ENCODE results near the gene PXYLP1.
"Not testable (repeated sequence)": the region's sequence is repeated elsewhere in the genome, so short reads cannot be mapped to it uniquely, and the experiment has no call there.

PXYLP1 gene, protein sequence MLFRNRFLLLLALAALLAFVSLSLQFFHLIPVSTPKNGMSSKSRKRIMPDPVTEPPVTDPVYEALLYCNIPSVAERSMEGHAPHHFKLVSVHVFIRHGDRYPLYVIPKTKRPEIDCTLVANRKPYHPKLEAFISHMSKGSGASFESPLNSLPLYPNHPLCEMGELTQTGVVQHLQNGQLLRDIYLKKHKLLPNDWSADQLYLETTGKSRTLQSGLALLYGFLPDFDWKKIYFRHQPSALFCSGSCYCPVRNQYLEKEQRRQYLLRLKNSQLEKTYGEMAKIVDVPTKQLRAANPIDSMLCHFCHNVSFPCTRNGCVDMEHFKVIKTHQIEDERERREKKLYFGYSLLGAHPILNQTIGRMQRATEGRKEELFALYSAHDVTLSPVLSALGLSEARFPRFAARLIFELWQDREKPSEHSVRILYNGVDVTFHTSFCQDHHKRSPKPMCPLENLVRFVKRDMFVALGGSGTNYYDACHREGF

DNA sequence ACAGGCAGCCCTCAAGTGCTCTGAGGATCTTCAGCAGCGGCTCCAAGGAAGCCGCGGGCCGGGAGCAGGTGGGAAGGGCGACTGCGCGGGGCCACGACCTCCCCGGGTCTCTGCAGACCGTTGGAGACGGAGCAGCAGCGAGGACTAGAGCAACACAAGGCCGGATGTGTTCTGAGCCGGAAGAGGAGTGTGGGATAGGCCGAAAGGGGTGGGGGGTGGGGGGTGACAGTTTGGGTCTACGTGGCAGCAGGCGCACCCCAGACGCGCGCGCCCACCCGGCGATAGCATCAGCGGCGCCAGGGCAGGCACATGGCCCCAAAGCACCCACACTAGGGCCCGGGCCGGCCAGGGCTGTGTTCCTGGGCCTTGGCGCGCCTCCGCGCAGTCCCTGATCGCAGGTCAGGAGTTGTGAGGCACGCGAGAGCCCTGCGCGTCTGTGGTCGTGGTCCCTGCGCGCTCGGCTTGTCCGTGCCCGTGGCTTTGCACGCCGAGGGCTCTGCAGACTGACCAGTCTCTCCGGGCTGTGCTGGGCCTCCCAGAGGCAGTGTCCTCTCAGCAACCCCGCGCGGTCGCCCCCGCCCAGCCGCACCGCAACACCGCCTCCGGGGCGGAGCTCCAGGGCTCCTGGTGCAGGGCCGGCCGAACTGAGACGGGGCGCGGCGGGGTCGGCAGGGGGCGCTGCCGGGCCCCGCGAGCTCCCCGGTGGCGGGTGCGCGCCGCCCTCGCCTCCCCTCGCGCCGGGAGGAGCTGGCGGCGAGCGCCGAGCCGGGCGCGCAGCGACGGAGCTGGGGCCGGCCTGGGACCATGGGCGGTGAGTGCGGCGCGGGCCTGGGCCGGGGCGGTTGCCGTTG, at the start of gene PXYLP1:
Gene PXYLP1 (plus strand): TSS at position 725 of the 851 bp plus-strand sequence. CDS start 28,351 bp downstream, outside the sequence.
- H3K4me3 ChIP-seq (ENCODE audit: low read depth, low read length): peak within 1 kb of the TSS; percentile 74

DNA sequence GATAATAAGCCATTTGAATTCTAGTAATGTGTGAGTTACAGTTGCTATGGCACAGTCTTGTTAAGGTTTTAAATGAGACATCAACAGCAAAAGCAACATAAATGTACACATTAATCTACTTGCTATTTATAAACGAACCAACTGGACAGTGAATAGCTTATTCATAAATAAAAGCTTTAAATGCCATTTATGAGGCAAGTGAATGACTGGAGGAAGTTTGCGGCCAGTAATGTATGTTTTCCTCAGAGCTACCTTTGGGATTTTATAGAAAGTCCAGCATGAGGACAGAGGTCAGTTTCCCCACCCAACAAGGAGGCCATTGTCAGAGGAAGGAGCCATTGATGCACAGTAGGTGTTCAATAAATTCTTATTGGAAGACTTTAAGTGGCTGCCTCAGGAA, 48.0 kb upstream of the PXYLP1 start:
- H3K4me3 ChIP-seq (ENCODE audit: low read depth, low read length): no peak overlapping the region

DNA sequence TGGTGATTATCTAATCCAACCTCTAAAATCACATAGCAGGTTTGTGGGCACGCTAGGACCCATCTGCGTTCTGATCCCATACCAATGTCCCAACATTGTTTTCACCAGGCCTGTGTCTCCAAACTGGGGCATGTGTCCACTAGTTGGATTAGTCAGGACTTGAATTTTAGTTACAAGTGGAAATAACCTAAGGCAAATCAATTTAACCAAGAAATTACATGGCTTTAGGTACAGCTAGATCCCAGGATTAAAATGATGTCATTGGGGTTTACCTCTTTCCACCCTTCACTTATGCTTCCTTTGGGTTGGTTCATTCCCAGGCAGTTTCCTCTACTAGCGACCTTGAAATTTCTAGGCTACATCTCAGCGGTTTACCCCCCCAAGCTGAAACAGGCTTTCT, 47.2 kb upstream of the PXYLP1 start:
- H3K4me3 ChIP-seq (ENCODE audit: low read depth, low read length): no peak overlapping the region

DNA sequence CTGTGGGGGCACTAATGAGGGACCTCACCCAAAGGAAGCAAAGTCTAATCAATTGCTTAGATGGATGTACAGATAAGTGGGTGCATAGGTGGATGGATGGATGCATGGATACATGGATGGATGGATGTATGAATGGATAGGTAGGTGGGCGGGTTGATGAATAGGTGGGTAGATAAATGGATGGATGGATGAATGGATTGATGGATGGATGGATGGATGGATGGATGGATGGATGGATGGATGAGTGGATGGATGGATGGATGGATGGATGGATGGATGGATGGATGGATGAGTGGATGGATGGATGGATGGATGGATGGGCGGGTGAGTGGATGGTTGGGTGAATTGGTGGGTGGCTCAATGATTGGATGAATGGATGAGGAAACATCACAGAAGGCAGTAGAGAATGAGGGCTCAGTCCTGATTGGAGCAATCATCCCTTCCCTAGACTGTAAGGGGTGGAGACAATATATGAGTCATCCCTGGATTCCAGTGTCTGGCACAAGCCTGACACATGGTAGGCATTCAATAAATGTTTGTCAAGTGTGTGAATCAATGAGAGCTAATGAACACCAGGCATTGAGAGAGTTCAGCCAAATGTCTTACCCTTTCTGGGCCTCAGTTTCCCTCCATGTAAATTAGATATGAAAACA, 40.4 kb upstream of the PXYLP1 start:
- H3K4me3 ChIP-seq (ENCODE audit: low read depth, low read length): no peak overlapping the region

DNA sequence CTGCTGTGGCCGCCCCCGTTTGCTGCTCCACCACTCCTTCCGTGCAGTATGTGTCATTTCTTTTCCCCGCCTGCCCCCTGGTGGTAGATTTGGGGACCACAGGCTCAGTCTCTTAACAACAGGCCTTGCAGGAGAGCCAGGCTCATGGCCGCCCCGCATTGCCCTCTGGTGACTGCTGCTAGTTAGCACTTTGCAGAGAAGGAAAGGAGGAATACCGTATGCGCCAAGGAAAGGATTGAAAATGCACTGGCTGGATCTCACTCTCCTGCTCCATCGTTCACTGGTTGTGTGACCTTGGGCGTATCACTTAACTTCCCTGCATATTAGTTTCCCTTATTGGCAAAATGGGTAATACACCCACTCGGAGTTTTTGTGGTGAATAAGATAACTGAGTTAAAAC, 39.3 kb upstream of the PXYLP1 start:
- H3K4me3 ChIP-seq (ENCODE audit: low read depth, low read length): no peak overlapping the region

DNA sequence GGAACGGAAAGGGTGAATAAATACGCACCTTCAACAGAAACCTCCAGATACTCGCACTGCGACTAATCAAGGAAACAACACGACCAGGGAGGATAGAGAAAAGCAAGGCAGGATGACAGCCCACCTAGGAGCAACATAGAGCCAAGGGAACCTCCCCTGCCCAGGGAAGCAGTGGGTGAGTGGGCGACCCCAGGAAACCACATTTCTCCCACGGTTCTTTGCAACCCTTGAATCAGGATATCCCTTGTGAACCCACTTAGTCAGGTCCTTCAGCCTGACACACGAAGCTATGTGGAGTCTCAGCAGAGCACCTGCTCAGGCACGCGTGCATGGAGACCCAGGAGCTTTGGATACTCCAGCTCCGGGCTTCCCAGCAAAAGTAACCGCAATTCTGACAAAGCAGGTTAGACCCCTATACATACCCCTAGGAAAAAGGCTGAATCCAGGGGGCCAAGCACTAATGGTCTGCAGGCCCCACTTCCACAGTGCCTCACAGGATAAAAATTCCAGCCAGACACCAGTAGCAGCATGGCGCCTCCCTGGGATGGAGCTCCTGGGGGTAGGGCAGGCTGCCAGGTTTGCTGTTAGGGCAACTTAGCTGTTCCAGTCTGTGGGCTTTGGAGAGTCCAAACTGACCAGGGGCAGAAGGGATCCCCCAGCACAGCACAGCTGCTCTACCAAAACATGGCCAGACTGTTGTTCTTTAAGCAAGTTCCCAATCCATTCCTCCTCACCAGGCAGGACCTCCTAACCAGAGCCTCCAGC, 38.4 kb upstream of the PXYLP1 start:
- no peak overlapping the region for H3K4me3 ChIP-seq (ENCODE audit: low read depth, low read length)

DNA sequence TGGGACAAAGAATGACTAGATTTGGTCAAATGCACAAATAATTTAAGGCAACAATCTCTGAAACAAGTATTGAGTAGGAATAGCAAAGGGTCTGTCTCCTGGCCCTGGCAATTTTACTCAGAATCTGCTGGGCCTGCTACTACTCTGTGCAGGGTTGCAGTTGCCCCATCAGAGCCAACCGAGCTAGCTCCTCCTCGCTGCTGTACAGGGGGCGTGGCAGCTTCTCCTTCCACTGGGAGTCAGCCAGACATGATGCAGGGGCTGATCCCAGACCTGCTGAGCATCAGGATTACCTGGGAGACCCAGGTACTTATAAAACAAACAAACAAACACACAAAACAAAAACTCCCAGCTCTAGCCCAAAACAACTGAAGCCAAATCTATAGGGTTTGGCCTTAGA, 30.5 kb upstream of the PXYLP1 start:
- no peak overlapping the region for H3K4me3 ChIP-seq (ENCODE audit: low read depth, low read length)

DNA sequence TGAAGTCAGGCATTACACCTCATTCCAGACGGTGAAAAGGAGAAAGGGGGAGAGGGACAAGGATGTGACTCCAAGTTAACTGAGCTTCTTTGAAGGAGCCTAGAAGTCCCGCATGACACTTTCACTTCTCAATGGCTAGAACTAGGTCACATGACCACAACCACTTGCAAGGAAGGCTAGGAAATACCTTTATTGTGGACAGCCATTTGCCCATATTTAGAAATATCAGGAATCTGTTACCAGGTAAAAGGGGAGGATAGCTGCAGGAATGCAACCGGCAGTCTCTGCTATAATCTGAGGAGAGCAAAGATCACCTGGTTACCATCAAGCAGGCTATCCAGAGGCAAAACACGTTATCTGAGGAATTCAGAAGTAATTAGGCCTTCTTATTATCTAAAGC, 28.9 kb upstream of the PXYLP1 start:
- no peak overlapping the region for H3K4me3 ChIP-seq (ENCODE audit: low read depth, low read length)

DNA sequence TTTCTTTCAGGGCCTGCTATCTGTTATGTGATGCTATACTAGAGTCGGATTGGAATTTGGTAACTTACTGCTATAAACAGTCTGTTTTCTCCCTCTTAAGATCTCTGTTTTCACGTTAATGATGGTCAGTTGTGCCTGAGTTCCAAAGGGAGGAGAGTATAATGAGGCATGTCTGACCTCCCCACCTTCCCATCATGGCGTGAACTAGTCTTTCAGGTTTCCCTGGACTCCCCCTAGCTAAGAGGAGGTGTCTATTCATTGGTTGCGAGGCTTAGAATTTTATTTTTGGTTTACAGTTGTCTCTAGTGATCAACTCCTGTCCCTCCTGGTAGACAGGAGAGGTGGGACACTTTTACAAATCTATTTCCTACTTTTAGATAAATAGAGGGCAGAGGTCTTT, 27.8 kb upstream of the PXYLP1 start:
- H3K4me3 ChIP-seq (ENCODE audit: low read depth, low read length): no peak overlapping the region

DNA sequence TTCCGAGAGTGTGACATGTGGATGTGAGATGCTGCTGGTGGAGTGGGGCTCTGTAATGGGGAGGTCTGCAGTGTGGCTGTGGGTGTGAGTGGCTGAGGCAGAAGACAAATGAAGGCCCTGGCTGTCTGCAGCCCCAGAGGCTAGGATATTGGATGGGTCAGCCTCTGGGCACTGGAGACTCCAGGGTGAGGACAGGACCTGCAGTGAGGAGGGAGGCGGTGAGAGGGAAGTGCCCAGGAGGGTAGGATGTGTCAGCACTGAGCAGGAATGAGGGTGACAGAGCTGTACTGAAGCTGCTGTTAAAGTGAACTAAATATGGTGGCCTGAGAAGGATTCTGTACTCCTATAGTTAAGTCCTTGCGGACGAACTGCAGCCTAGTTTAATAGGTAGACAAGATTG, 27.3 kb upstream of the PXYLP1 start:
- no peak overlapping the region for H3K4me3 ChIP-seq (ENCODE audit: low read depth, low read length)

DNA sequence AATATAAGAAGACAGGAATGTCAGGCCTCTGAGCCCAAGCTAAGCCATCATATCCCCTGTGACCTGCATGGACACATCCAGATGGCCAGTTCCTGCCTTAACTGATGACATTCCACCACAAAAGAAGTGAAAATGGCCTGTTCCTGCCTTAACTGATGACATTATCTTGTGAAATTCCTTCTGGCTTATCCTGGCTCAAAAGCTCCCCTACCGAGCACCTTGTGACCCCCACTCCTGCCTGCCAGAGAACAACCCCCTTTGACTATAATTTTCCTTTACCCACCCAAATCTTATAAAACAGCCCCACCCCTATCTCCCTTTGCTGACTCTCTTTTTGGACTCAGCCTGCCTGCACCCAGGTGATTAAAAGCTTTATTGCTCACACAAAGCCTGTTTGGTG, 20.3 kb upstream of the PXYLP1 start:
- not testable (repeated sequence) for H3K4me3 ChIP-seq (ENCODE audit: low read depth, low read length)

DNA sequence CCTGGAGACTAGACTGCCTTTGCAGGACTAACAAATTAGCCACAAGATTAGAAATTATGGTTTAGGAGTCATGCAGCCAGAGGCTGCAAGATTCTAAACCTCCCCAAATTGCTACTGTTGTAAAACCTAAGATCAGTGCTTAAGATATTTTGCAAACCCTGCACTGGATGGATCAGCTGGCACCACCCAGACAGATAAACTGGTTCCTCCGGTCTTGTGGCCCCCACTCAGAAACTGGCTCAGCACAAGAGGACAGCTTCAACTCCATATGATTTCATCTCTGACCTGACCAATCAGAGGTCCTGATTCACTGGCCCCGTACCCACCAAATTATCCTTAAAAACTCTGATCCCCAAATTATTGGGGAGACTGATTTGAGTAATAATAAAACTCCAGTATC, 19.5 kb upstream of the PXYLP1 start:
- H3K4me3 ChIP-seq (ENCODE audit: low read depth, low read length): no peak overlapping the region

DNA sequence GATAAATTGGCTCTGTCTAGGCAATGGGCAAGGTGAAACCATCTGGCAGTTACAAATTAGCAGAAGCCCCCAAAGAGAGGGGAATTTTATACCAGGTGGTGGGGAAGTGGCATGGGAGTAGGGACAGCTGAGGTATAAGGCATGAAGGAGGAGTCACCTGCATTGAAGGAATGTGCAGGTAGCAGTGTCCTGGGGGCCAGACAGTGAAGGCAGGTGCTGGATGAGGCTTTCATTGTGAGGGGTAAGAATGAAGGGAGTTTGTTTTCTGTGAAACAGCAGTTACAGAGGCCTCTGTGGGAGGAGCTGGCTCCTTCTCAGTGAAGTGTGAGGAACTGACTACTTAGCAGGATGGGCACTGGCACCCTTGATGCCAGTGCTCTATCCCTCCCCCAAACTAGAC, 19.1 kb upstream of the PXYLP1 start:
- no peak overlapping the region for H3K4me3 ChIP-seq (ENCODE audit: low read depth, low read length)

DNA sequence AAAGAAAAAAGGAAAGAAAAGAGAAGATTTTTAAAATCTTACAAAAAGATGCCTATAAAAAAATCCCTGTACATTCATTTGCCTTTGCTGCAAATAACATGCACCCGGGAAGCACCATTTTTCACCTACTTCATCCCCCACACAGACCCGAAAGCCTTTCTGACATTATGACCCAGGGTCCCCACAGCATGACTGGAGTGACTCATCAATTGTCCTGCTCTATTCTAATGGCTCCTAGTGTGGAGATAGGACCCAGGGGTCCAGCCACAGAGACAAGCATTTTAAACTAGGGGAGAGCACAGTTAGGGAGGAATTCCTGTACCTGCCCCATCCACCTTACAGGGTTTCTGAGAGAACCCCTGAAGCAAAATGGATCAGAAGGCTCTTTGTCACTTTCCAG, 14.7 kb upstream of the PXYLP1 start:
- no peak overlapping the region for H3K4me3 ChIP-seq (ENCODE audit: low read depth, low read length)

DNA sequence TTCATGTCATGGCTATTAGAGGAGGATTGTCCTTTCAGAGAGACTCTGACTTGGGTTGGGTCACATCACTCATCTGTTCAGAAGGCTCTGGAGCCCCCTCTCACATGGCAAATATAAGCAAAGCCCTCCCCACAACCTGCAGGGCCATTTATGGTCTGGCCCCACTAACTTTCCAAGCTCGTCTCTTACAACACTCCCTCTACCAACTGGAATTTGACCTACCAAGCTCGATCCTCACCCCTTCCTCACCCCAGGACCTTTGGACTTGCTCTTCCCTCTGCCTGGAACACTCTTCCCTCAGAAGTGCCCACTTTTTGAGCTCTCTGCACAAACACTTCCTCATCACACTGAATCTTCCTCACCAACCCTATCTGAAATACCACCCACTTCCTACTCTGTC, 14.2 kb upstream of the PXYLP1 start:
- H3K4me3 ChIP-seq (ENCODE audit: low read depth, low read length): no peak overlapping the region

DNA sequence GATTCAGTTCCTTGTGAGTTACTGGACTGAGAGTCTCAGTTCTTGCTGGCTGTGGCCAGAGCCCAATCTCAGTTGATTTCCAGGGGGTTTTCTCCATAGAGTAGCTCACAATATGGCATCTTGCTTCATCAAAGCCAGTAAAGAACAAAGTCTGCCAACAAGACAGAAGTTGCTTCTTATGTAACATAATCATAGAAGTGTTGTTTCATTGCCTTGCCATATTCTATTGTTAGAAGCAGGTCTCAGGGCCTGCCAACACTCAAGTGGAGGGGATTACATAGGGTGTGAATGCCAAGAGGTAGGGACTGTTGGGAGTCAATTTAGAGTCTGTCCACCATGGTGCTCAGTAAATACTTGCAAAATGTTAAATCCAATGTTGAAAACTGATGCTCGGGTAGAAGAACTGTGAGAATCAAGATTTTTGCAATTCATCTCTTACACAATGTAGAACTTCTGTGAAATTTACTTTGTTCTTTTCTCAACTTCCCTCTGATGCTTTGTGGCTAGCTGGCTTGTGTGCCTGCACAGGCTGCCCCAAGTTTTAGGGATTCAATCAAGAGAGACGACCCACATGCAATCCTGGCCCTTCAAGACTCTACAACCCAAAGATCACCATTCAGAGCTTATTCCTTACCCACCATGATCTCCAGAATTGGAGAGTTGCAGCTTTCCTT, 13.3 kb upstream of the PXYLP1 start:
- H3K4me3 ChIP-seq (ENCODE audit: low read depth, low read length): no peak overlapping the region

DNA sequence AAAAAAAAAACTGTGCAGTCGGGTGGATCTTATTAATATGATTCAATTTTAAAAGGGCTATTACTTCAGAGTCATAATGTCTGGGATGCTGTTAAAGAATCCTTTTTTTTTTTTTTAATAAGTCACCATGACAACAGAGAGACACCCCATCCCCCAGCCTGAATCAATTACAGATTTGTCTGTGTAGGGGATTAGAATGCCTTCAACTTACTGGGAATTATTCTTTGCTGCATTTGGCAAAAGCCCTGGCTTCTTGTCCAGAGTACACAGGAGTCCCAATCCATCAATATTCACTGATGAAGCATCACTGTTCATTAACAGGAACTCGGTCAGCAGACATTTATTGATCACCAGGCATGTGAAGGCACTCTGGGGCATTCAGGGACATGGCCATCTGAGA, 12.7 kb upstream of the PXYLP1 start:
- H3K4me3 ChIP-seq (ENCODE audit: low read depth, low read length): no peak overlapping the region

DNA sequence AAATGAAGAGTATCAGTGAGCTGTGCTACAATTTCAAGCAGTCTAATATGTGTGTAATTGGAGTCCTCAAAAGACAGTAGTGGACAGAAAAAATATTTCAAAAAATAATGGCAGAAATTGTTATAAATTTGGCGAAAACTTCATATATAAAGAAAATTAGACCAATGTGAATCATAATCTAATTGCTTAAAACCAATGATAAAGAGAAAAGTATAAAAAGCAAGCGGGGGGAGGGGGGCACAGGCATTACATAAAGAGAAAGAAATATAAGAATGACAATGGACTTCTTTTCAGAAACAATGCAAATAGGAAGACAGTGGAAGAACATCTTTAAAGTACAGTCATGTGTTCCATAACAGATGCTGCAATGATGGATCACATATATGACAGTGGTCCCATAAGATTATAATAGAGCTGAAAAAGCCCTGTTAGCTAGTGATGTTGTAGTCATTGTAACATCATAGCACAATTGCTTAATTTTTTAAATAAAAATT, 7.9 kb upstream of the PXYLP1 start:
- no peak overlapping the region for H3K4me3 ChIP-seq (ENCODE audit: low read depth, low read length)

DNA sequence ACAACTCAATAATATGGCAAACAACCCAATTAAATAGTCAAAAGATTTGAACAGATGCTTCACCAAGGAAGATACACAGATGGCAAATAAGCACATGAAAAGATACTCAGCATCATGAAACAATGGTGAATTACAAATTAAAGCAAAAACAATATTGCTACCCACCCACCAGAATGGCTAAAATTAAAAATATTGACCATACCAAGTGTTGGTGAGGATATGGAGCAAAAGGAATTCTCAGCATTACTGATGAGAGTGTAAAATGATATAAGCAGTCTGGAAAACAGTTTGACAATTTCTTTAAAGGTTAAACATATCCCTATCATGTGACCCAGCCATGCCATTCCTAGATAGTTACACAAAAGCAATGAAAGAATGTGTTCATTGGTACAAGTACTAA, 5.7 kb upstream of the PXYLP1 start:
- H3K4me3 ChIP-seq (ENCODE audit: low read depth, low read length): no peak overlapping the region

DNA sequence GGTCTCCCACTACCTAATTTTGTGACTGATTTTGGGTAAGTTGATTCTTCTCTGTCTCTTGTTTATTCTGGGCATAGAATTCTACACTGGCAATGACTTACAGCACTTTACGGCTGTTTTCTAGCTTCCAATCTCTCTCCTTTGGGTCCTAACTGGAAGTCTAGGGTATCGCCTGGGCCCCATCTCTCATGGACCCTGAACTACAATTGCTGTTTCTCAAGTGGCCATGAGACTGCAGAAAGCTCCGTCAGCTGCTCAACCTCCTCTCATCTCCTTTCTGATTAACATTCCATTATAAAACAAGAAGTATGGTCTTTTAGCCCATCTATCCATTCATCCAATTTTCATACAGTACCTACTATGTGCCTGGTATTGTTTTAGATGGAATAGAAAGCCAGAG, 4.4 kb upstream of the PXYLP1 start:
- H3K4me3 ChIP-seq (ENCODE audit: low read depth, low read length): no peak overlapping the region
